ENCODE results near the gene MAP4K3. TPM values are rescaled to one million over a fixed set of nuclear protein-coding genes. Genes with fewer than 3 reads are reported as not detected.

The MAP4K3 gene
- total and polyA plus RNA-seq, 2 of the 8 experiments (the other 6 are each of a cell fraction or from before 2014, with no cell fraction given): 11.4 to 63.0 TPM

DNA sequence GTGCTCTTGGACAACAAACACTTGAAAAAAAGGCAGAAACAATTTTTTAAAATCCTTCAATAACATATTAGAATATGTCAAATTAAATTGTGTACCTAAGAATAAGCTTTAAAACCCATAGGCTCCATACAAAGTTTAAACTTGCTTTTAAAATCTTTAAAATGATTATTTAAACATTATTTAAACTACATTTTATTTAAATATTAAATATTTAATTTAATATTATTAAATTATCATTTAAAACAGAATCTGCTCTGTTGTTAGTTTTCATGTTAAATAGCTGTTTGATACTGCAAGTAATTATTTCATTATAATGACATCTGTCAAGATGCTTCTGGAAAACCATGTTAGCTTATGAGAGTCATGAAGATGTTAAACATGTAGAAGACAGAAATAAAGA, 75.6 kb downstream of the MAP4K3 start:
- H3K27ac ChIP-seq (ENCODE audit: low read depth, low read length): no peak overlapping the region
- POLR2A ChIA-PET (ENCODE audit: partially characterized antibody): no interaction called here
- H3K56ac ChIP-seq (replicated peaks; ENCODE audit: insufficient read length, low read depth, low read length): no peak overlapping the region
- DNase-seq (ENCODE audit: low read depth in 1 of 2, low spot score in 2 of 2) (no peak), FAIRE-seq (no peak)
- H3K23me2 ChIP-seq (ENCODE audit: low read depth, low read length): no peaks in the 10 kb centered on the region
- peaks cover 33 to 47% of the 10 kb centered on the region in 2 experiments for H3K9me3 ChIP-seq (ENCODE audit: insufficient read depth in 2 of 2, low read depth in 1 of 2, low read length in 1 of 2)
- H3K27me3 ChIP-seq (replicated peaks in 1 of 4; ENCODE audit: control insufficient read depth in 3 of 4, extremely low read depth in 1 of 4, insufficient read depth in 3 of 4, low read length in 3 of 4): no peaks in the 10 kb centered on the region
- peaks cover 0 to 54% of the 10 kb centered on the region in 2 experiments; a peak in 2 of 4 replicates for H3K79me2 ChIP-seq (ENCODE audit: control insufficient read depth in 1 of 2, insufficient read depth in 2 of 2, low read length in 2 of 2)
- H3K4me3 ChIP-seq (ENCODE audit: extremely low read depth in 1 of 4, insufficient read depth in 2 of 4, low read depth in 3 of 4, low read length in 4 of 4): peak overlapping the region in 1 of 4 experiments; percentile 11; a peak in 1 of 8 replicates
- no peaks in the 10 kb centered on the region for H3K79me1 ChIP-seq (ENCODE audit: low read depth, low read length)
- H4K8ac ChIP-seq (ENCODE audit: extremely low read depth, insufficient read depth, low read length): no peak overlapping the region
- no peak overlapping the region for H3K18ac ChIP-seq (ENCODE audit: extremely low read depth, low read length)
- no peak overlapping the region for H2AK5ac ChIP-seq (ENCODE audit: low read depth, low read length)
- H3K23ac ChIP-seq (ENCODE audit: insufficient read length): no peak overlapping the region
- H2BK12ac ChIP-seq (ENCODE audit: low read depth, low read length): no peak overlapping the region
- H3K36me3 ChIP-seq (ENCODE audit: control insufficient read depth in 2 of 4, insufficient read depth in 4 of 4, low read length in 3 of 4): peaks cover 0 to 46% (median 14%) of the 10 kb centered on the region in 4 experiments; a peak in 4 of 8 replicates
- H2AFZ ChIP-seq (ENCODE audit: low read length): no peak overlapping the region
- CTCF ChIA-PET (ENCODE audit: partially characterized antibody): interaction anchor here (0.7 to 0.8 kb wide), 2 partner anchors 25 to 48 kb away, joined by 3 read pairs; no protein-coding TSS in a partner anchor
- H3K4me2 ChIP-seq (ENCODE audit: insufficient read depth in 1 of 2, low read depth in 2 of 2, low read length in 2 of 2): no peak overlapping the region
- H4K91ac ChIP-seq (replicated peaks; ENCODE audit: insufficient read length, low read length): no peak overlapping the region
- H2BK5ac ChIP-seq (ENCODE audit: low read depth, low read length): no peak overlapping the region
- H2BK15ac ChIP-seq (ENCODE audit: low read length): no peak overlapping the region
- no peak overlapping the region for H3K14ac ChIP-seq (ENCODE audit: insufficient read length)
- H3K4ac ChIP-seq (replicated peaks; ENCODE audit: insufficient read length, low read depth, low read length): no peak overlapping the region
- H4K5ac ChIP-seq (ENCODE audit: insufficient read length, low read depth, low read length): no peak overlapping the region
- H3K4me1 ChIP-seq (replicated peaks in 1 of 4; ENCODE audit: control insufficient read depth in 3 of 4, insufficient read depth in 4 of 4, low read length in 3 of 4): peaks cover 3 to 26% (median 6%) of the 10 kb centered on the region in 4 experiments; a peak in 6 of 7 replicates
- H2BK120ac ChIP-seq (replicated peaks; ENCODE audit: low read depth, low read length): no peak overlapping the region
- H2BK20ac ChIP-seq (ENCODE audit: low read length): no peak overlapping the region
- H4K20me1 ChIP-seq (replicated peaks in 1 of 2; ENCODE audit: control insufficient read depth in 1 of 2, insufficient read depth in 2 of 2, low read length in 2 of 2): no peaks in the 10 kb centered on the region
- H3K9ac ChIP-seq (replicated peaks in 1 of 4; ENCODE audit: extremely low read depth in 1 of 4, low read depth in 3 of 4, low read length in 3 of 4): no peak overlapping the region
- TF ChIP-seq SIN3A (conservative IDR thresholded peaks at IDR 0.05 in 1 of 2, IDR thresholded peaks at IDR 0.05 in 1 of 2; ENCODE audit: low read depth in 1 of 2, low read length in 2 of 2) (no peak), NANOG (IDR thresholded peaks at IDR 0.05; ENCODE audit: insufficient read depth, low read depth, low read length, poor library complexity, severe bottlenecking) (no peak), RAD21 (IDR thresholded peaks at IDR 0.05 in 1 of 2, conservative IDR thresholded peaks at IDR 0.05 in 1 of 2; ENCODE audit: low read depth in 2 of 2, low read length in 2 of 2) (no peak), RFX5 (IDR thresholded peaks at IDR 0.05; ENCODE audit: borderline replicate concordance, low read depth, low read length) (no peak), CTBP2 (IDR thresholded peaks at IDR 0.05; ENCODE audit: borderline replicate concordance, insufficient read depth, insufficient read length, low read length) (no peak), EP300 (IDR thresholded peaks at IDR 0.05; ENCODE audit: borderline replicate concordance in 1 of 2, low read depth in 2 of 2, low read length in 2 of 2) (no peak), HDAC2 (IDR thresholded peaks at IDR 0.05; ENCODE audit: borderline replicate concordance in 1 of 2, low read depth in 2 of 2, low read length in 2 of 2) (no peak), SRF (IDR thresholded peaks at IDR 0.05; ENCODE audit: low read depth, low read length) (no peak), SIRT6 (IDR thresholded peaks at IDR 0.05; ENCODE audit: low read length) (no peak), RXRA (IDR thresholded peaks at IDR 0.05; ENCODE audit: insufficient read depth, low read depth, low read length) (no peak), FOSL1 (IDR thresholded peaks at IDR 0.05; ENCODE audit: insufficient read depth, low read depth, low read length) (no peak), BCL11A (IDR thresholded peaks at IDR 0.05; ENCODE audit: low read depth in 2 of 2, low read length in 2 of 2) (no peak), RBBP5 (IDR thresholded peaks at IDR 0.05; ENCODE audit: borderline replicate concordance, low read depth, low read length) (no peak)
